NCI-H1417 treated with DMSO at 0.1 percent for 48 hours (cell line): Measurements from ENCODE around the gene TPSD1.
"Not testable (repeated sequence)": the region's sequence is repeated elsewhere in the genome, so short reads cannot be mapped to it uniquely, and the experiment has no call there.

Experiments used
- DNase-seq: peaks from one replicate; lab custom pipeline; 2025; lab: John Stamatoyannopoulos, UW

The TPSD1 gene

GRCh38 chr16:1255276-1256122 lies at the start of gene TPSD1:
Gene TPSD1, plus strand, starts transcription at chr16:1256069. Its CDS starts 212 bp downstream, at chr16:1256281.
- DNase-seq, result not testable (repeated sequence)

DNA sequence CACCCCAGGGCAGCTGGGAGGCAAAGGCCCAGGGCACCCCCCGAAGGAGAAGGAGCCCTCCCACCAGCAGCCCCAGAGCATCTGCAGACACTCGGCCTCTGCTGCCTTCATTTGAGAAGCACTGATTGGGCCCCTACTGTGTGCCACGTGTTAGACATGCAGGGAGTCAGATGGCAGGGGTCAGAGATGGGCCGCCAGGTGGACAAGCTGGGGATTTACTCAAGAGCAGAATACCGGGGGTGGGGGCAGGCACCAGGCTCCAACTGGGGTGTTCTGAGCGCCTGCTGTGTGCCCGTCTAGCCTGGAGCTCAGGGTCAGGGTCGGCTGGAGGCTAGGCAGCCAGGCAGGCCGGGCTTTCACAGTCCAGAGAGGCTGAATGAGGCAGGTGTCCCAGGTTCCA lies 49.5 kb upstream of the TPSD1 start:
- DNase-seq, result no peak

GRCh38 chr16:1206786-1207185 lies 49.1 kb upstream of the TPSD1 start:
- DNase-seq, result no peak

DNA sequence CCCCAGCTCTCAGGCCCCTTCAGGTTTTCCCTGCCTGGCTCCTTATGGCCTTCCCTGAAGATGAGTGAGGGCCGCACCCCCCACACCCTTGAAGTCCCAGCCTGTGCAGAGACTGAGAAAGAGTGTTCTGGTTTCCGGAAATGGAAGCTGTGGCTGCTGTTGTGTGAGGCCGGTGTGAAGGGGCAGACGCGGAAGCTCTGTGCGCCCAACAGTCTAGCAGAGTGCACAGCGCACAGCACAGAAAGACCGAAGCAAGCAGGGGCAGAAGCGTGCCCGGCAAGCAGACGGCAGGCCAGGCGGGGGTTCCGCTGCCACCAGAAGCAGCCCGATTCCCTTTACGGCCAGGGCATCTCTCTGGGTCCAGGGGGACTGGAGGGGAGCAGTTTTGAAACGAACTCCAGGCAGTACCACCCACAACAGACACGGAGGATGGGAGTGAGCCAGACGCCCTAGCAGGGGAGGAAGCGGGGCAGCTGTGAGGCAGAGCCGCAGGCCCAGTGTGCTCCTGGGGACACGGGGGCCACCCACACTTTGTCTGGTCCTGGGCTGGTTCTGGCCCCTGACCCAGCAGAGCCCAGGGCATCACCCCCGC lies 47.5 kb upstream of the TPSD1 start:
- no peak for DNase-seq

GRCh38 chr16:1209081-1209480 lies 46.8 kb upstream of the TPSD1 start:
- DNase-seq, result no peak

DNA sequence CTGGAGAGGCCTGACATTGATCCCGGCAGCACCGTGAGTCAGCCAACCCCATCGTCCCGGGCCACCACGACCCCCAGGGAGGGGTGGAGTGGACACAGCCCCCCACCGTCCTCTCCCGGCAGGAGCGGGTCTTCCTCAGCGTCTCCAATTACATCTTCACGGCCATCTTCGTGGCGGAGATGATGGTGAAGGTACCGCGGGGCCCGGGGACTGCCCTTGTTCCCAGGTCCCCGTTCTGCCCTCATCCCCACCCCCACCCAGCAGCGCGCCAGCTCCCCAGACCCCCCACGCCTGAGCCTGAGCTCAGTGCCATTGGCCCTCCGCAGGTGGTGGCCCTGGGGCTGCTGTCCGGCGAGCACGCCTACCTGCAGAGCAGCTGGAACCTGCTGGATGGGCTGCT lies 45.4 kb upstream of the TPSD1 start:
- DNase-seq, result no peak

DNA sequence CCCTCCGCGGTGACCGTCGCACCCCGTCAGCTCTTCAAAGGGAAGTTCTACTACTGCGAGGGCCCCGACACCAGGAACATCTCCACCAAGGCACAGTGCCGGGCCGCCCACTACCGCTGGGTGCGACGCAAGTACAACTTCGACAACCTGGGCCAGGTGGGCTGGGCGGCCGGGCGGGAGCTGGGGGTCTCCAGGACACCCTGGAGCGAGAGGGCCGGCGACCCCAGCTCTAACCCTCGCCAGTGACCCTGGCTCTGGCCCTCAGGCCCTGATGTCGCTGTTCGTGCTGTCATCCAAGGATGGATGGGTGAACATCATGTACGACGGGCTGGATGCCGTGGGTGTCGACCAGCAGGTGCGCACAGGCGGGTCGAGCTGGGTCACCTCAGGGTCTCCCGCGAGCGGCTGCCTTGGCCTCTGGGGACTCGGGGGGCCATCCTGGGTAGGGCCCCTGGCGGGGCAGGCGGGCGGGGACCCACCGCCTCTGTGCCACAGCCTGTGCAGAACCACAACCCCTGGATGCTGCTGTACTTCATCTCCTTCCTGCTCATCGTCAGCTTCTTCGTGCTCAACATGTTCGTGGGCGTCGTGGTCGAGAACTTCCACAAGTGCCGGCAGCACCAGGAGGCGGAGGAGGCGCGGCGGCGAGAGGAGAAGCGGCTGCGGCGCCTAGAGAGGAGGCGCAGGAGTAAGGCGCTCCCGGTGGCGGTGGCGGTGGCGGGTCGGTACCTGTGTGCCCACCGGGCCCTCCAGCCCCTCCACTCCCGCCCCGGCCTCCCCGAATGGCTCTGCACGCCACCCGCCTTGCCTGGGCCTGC lies 44.2 kb upstream of the TPSD1 start:
- no peak for DNase-seq

GRCh38 chr16:1212616-1213194 lies 43.2 kb upstream of the TPSD1 start:
- no peak for DNase-seq

- DNase-seq, result no peak
These were observed 42.6 kb upstream of the TPSD1 start for GRCh38 chr16:1213231-1213630.

GRCh38 chr16:1213796-1214372 lies 42.0 kb upstream of the TPSD1 start:
- no peak for DNase-seq

DNA sequence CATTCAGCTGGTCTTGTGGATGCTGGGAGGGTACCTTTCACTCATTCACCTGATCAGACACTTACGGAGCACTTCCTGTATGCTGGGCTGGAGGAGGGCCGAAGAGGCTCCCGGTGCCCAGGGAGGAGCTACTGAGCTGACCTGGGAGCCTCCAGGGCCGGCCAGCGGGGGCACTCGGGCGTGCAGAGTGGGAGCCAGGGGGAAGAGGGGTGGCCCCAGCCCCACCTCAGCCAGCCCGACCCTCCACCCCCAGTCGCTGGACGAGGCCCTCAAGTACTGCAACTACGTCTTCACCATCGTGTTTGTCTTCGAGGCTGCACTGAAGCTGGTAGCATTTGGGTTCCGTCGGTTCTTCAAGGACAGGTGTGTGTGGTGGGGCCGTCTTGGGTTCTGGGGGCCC lies 41.1 kb upstream of the TPSD1 start:
- no peak for DNase-seq

DNA sequence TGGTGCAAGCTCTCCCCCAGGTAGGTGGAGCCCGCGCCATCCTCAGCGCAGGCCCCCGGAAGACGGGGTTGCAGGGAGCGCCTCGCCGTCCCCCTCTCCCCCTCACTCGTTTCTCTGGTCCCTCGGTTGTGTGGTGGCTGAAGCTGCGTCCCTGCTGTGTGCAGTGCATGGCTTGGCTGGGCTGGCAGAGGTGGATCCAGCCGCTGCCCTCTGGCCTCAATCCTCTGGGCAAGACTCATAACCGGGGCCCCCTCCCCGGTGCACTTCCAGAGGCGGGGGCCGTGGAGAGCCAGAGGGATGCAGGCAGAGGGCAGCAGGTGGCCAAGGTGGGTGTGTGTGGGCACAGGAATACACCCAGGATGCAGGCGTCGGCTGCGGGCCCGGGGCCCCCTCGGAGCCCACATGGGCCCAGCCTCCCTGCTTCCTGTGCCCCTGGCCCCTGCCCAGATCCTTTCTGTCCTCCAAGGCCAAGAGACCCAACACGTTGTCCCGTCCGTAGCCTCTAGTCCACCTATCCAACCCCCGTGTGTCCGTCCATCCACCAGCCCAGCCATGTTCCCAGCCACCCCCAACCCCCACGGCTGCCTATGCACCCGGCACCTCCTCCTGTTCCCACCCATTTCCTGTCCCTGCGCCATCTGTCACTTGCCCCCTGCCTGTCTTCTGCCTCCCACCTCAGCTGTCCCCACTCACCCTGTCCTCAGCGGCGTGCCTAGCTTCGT lies 40.1 kb upstream of the TPSD1 start:
- DNase-seq, result no peak

DNA sequence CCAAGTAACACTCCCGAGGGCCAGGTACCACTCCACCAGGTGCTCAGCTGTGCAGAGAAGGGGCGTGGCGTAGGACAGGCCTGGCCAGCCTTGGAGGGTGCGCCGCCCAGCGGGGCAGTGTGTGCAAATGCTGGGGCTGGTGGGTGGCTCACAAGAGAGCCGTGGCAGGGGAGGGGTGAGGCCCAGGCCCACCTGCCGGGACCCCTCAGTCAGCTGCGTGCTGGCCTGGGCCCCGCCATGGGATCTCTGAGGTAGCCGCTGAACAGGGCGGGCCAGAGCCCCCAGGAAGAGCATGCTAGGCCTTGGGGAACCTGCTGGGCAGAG lies 39.6 kb upstream of the TPSD1 start:
- no peak for DNase-seq

DNA sequence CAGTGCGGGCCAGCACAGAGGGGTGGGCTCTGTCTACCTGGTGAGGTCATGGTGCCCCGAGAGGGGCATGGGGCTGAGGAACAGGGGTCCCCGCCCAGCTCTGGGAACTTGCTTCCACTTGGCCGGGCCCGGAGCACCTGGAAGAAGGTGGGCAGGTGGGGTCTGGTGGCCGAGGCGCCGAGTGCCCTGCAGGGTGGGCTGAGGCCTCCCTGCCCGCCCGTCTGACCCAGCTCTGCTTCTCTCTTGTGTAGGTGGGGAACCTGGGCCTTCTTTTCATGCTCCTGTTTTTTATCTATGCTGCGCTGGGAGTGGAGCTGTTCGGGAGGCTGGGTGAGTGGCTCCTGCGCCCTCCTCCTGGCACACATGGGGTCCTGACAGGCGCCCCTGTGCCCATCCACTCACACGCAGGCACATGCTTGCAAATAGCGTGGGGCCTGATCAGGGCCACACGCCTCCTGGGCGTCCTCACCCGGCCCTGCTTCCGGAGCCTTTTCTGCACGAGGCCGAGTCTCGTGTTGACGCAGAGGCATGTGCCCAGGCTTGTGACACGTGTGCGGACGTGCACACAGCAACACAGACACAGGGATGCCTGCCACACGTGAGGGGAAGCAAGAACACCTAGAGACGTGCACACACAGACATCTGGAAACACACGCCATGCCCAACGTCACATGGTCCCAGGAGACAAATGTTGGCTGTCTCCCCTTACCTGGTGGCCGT lies 39.0 kb upstream of the TPSD1 start:
- no peak for DNase-seq

- no peak for DNase-seq
These were observed 38.3 kb upstream of the TPSD1 start for GRCh38 chr16:1217526-1217925.

DNA sequence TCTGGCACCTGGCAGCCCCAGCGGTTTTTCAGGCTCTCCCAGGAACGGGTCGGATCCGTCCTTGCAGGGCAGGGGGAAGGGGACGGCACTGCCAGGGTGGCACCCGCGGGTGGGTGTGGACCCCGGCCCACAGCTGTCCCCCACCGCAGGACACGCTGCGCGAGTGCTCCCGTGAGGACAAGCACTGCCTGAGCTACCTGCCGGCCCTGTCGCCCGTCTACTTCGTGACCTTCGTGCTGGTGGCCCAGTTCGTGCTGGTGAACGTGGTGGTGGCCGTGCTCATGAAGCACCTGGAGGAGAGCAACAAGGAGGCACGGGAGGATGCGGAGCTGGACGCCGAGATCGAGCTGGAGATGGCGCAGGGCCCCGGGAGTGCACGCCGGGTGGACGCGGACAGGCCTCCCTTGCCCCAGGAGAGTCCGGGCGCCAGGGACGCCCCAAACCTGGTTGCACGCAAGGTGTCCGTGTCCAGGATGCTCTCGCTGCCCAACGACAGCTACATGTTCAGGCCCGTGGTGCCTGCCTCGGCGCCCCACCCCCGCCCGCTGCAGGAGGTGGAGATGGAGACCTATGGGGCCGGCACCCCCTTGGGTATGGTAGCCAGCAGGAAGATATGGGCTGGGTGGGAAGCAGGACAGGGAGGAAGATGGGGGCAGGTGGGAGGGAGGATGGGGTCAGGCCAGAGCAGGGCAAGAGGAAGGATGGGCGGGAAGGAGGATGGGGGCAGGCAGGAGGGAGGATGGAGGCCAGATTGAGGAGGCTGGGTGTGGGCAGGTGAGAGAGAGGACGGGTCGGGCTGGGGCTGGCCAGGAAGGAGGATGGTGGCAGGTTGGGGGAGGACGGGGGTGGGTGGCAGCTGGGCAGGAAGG lies 37.6 kb upstream of the TPSD1 start:
- DNase-seq, result no peak

- DNase-seq, result no peak
These were observed 36.8 kb upstream of the TPSD1 start for GRCh38 chr16:1218930-1219611.

DNA sequence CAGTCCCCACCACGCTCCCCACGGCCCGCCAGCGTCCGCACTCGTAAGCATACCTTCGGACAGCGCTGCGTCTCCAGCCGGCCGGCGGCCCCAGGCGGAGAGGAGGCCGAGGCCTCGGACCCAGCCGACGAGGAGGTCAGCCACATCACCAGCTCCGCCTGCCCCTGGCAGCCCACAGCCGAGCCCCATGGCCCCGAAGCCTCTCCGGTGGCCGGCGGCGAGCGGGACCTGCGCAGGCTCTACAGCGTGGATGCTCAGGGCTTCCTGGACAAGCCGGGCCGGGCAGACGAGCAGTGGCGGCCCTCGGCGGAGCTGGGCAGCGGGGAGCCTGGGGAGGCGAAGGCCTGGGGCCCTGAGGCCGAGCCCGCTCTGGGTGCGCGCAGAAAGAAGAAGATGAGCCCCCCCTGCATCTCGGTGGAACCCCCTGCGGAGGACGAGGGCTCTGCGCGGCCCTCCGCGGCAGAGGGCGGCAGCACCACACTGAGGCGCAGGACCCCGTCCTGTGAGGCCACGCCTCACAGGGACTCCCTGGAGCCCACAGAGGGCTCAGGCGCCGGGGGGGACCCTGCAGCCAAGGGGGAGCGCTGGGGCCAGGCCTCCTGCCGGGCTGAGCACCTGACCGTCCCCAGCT lies 35.7 kb upstream of the TPSD1 start:
- no peak for DNase-seq
